Measurements from ENCODE around the gene MAFG. TPM values are rescaled to one million over a fixed set of nuclear protein-coding genes. Genes with fewer than 3 reads are reported as not detected.

Gene MAFG
- total RNA-seq = 12.8 and 18.1 TPM in 2 replicates

GRCh38 chr17:81927653-81928543 is at the start of gene MAFG:
TSS of gene MAFG (minus strand) at chr17:81927735. CDS start at chr17:81923185, 4,550 bp downstream.

GRCh38 chr17:81961087-81961511 is 33.6 kb upstream of the MAFG start, which contains the start of gene NOTUM:
TSS of gene NOTUM (minus strand) at chr17:81961187. CDS start at chr17:81960909, 278 bp downstream.

GRCh38 chr17:81947189-81947588 is 19.7 kb upstream of the MAFG start, which contains the start of gene MYADML2:
TSS of gene MYADML2 (minus strand) at chr17:81947233. CDS start at chr17:81941741, 5,492 bp downstream.

GRCh38 chr17:81917565-81918332 is 9.8 kb downstream of the MAFG start, which contains the start of gene SIRT7:
TSS of gene SIRT7 (minus strand) at chr17:81918176. CDS start at chr17:81918131, 45 bp downstream.

GRCh38 chr17:81911277-81911961 is 16.1 kb downstream of the MAFG start, which contains the start of gene PCYT2:
TSS of gene PCYT2 (minus strand) at chr17:81911399. CDS start at chr17:81911355, 44 bp downstream.

GRCh38 chr17:81902023-81902652 is 25.4 kb downstream of the MAFG start, which contains the start of gene NPB:
TSS of gene NPB (plus strand) at chr17:81902238. CDS start at chr17:81902278, 40 bp downstream.

GRCh38 chr17:81870981-81871386 is 56.6 kb downstream of the MAFG start, which contains the start of gene ARHGDIA:
TSS of gene ARHGDIA (minus strand) at chr17:81871337. CDS start at chr17:81869930, 1,407 bp downstream.

Other genes starting within 250 kb of the MAFG start
- 41.5 and 45.0 TPM in 2 replicates for gene ARL16, start 243.9 kb downstream of the MAFG start, total RNA-seq
- gene HGS, start 243.7 kb downstream of the MAFG start, total RNA-seq = 74.9 and 84.9 TPM in 2 replicates
- 45.7 and 65.5 TPM in 2 replicates for gene MRPL12, start 224.4 kb downstream of the MAFG start, total RNA-seq
- gene SLC25A10, start 215.5 kb downstream of the MAFG start, total RNA-seq = 11.8 and 12.3 TPM in 2 replicates
- not detected in 2 replicates for gene GCGR, start 123.6 kb downstream of the MAFG start, total RNA-seq
- gene MCRIP1, start 94.4 kb downstream of the MAFG start, total RNA-seq = 79.1 and 107 TPM in 2 replicates
- gene PPP1R27, start 92.7 kb downstream of the MAFG start, total RNA-seq = not detected in 2 replicates
- gene P4HB, start 67.2 kb downstream of the MAFG start, total RNA-seq = 3,334 and 3,459 TPM in 2 replicates
- gene ARHGDIA, start 56.4 kb downstream of the MAFG start, total RNA-seq = 303 and 339 TPM in 2 replicates
- gene ALYREF, start 36.1 kb downstream of the MAFG start, total RNA-seq = 55.6 and 108 TPM in 2 replicates
- 195 and 225 TPM in 2 replicates for gene ANAPC11, start 36.0 kb downstream of the MAFG start, total RNA-seq
- gene NPB, start 25.5 kb downstream of the MAFG start, total RNA-seq = 6.6 TPM in 1 of 2 replicates, not detected in the other
- 28.3 and 50.5 TPM in 2 replicates for gene PCYT2, start 16.3 kb downstream of the MAFG start, total RNA-seq
- 13.1 and 14.3 TPM in 2 replicates for gene SIRT7, start 9.6 kb downstream of the MAFG start, total RNA-seq
- gene PYCR1, start 9.6 kb upstream of the MAFG start, total RNA-seq = 155 and 219 TPM in 2 replicates
- gene MYADML2, start 19.5 kb upstream of the MAFG start, total RNA-seq = not detected in 2 replicates
- not detected in 2 replicates for gene NOTUM, start 33.5 kb upstream of the MAFG start, total RNA-seq
- 14.3 and 17.8 TPM in 2 replicates for gene ASPSCR1, start 49.9 kb upstream of the MAFG start, total RNA-seq
- 69.9 and 77.9 TPM in 2 replicates for gene CENPX, start 95.1 kb upstream of the MAFG start, total RNA-seq
- 7.9 and 8.8 TPM in 2 replicates for gene LRRC45, start 95.6 kb upstream of the MAFG start, total RNA-seq
- 32.6 and 38.8 TPM in 2 replicates for gene RAC3, start 103.9 kb upstream of the MAFG start, total RNA-seq
- gene DCXR, start 110.0 kb upstream of the MAFG start, total RNA-seq = 83.4 and 156 TPM in 2 replicates
- gene RFNG, start 124.1 kb upstream of the MAFG start, total RNA-seq = 34.7 and 43.7 TPM in 2 replicates
- gene GPS1, start 124.2 kb upstream of the MAFG start, total RNA-seq = 91.0 and 91.7 TPM in 2 replicates
- 33.0 and 34.7 TPM in 2 replicates for gene DUS1L, start 138.1 kb upstream of the MAFG start, total RNA-seq
- 80.9 and 170 TPM in 2 replicates for gene FASN, start 170.5 kb upstream of the MAFG start, total RNA-seq